A549 (cell line): ENCODE measurements around the gene DMRT2. TPM values are rescaled to one million over a fixed set of nuclear protein-coding genes. Genes with fewer than 3 reads are reported as not detected.
A peak's percentile ranks its signal among the peaks of the same experiment; 100 is the strongest.

Experiments
- ATAC-seq, 2 experiments: fragments of 200-7000 bp in 1 of 2; fragments of >200 bp in 1 of 2; cut with Nextera tagmentation in 1 of 2; cut with Tn5 transposase in 1 of 2; 3 replicates each; pipeline versions ENCODE4 v1.8.0 to v1.9.1; 2018 to 2020; ENCODE audit warnings: mild to moderate bottlenecking in 1 of 2, moderate library complexity in 1 of 2
- CTCF ChIA-PET: fragments of 300-600 bp; sonication (Branson Sonifier 250); formaldehyde crosslinking; extraction: SDS; loops from one replicate; lab custom pipeline; 2021; ENCODE audit warnings: antibody characterized with exemption, inconsistent platforms; lab: Yijun Ruan, JAX
- POLR2A ChIA-PET: fragments of 350-600 bp; formaldehyde crosslinking; extraction: SDS; loops from one replicate; lab custom pipeline; 2021; ENCODE audit warnings: antibody characterized with exemption, inconsistent platforms; lab: Yijun Ruan, JAX
- DNase-seq, 2 experiments: peaks; one replicate each; pipeline versions ENCODE4 v3.0.0 to v3.0.0-alpha.2; 2011 to 2016; ENCODE audit warnings: low read depth in 1 of 2, low spot score in 1 of 2
- FAIRE-seq: peaks from 2 replicates; lab custom pipeline; 2011; peaks lifted over from hg19 to GRCh38; lab: Jason Lieb, UNC
- H3K27ac ChIP-seq, 2 experiments: fragments of >200 bp; sonication (Bioruptor Twin); formaldehyde crosslinking; 3 replicates each; pipeline ENCODE4 v1.5.1; 2016 to 2017
- H3K4me1 ChIP-seq: fragments of >200 bp; sonication (Bioruptor Twin); formaldehyde crosslinking; 3 replicates; pipeline ENCODE4 v1.6.1; 2016
- H3K4me2 ChIP-seq: fragments of >200 bp; sonication (Bioruptor Twin); formaldehyde crosslinking; 3 replicates; pipeline ENCODE4 v1.6.1; 2016
- H3K4me3 ChIP-seq: fragments of >200 bp; sonication (Bioruptor Twin); formaldehyde crosslinking; 3 replicates; pipeline ENCODE4 v1.5.1; 2016
- H3K9me3 ChIP-seq: fragments of >200 bp; sonication (Bioruptor Twin); formaldehyde crosslinking; 3 replicates; pipeline ENCODE4 v1.6.1; 2016
- BHLHE40 ChIP-seq: IDR thresholded peaks from 2 replicates; pipeline ENCODE4 v1.6.1; 2012; ENCODE audit warnings: low read depth, low read length, inconsistent platforms
- CBX2 ChIP-seq: fragments of 200-600 bp; sonication (generic); IDR thresholded peaks from 2 replicates; pipeline ENCODE4 v1.6.1; 2016; ENCODE audit warnings: low read depth, mild to moderate bottlenecking, borderline replicate concordance
- CHD4 ChIP-seq: fragments of 200-600 bp; sonication (generic); IDR thresholded peaks from 2 replicates; pipeline ENCODE4 v1.6.1; 2016; ENCODE audit warnings: antibody characterized with exemption, mild to moderate bottlenecking, borderline replicate concordance
- EHF ChIP-seq: fragments of 250-450 bp; sonication (Bioruptor Pico); IDR thresholded peaks from 2 replicates; pipeline ENCODE4 v1.5.0; 2020; ENCODE audit warnings: mild to moderate bottlenecking
- ELK1 ChIP-seq: fragments of 150-350 bp; IDR thresholded peaks from 2 replicates; pipeline ENCODE4 v1.6.1; 2014; ENCODE audit warnings: low read depth, mild to moderate bottlenecking, low read length
- EP300 ChIP-seq, 2 experiments: fragments of >200 bp; sonication (Bioruptor Twin); formaldehyde crosslinking; IDR thresholded peaks; 2 replicates in 1 of 2; 3 replicates in 1 of 2; pipeline ENCODE4 v1.6.1; 2016 to 2017
- ESRRA ChIP-seq: fragments of 150-350 bp; IDR thresholded peaks from 2 replicates; pipeline ENCODE4 v1.6.1; 2014; ENCODE audit warnings: mild to moderate bottlenecking, low read length, borderline replicate concordance
- FOSB ChIP-seq: fragments of 250-450 bp; sonication (Bioruptor Pico); IDR thresholded peaks from 2 replicates; pipeline ENCODE4 v1.5.0; 2020; ENCODE audit warnings: mild to moderate bottlenecking, moderate library complexity
- FOSL2 ChIP-seq, 2 experiments: fragments of 450-650 bp in 1 of 2; fragments of >200 bp in 1 of 2; sonication (Bioruptor Twin) in 1 of 2; formaldehyde crosslinking; IDR thresholded peaks; 2 replicates each; pipeline versions ENCODE4 v1.5.0 to v1.6.1; 2016 to 2020; ENCODE audit warnings: mild to moderate bottlenecking in 1 of 2, moderate library complexity in 1 of 2
- HOXB13 ChIP-seq: fragments of 250-450 bp; sonication (Bioruptor Pico); IDR thresholded peaks from 2 replicates; pipeline ENCODE4 v1.5.0; 2020; ENCODE audit warnings: low read depth, mild to moderate bottlenecking, moderate library complexity
- HOXB5 ChIP-seq: fragments of 250-450 bp; sonication (Bioruptor Pico); IDR thresholded peaks from 2 replicates; pipeline ENCODE4 v1.5.0; 2020; ENCODE audit warnings: mild to moderate bottlenecking, moderate library complexity
- JUN ChIP-seq, 2 experiments: fragments of >200 bp; sonication (Bioruptor Twin); formaldehyde crosslinking; IDR thresholded peaks; 2 replicates in 1 of 2; 3 replicates in 1 of 2; pipeline ENCODE4 v1.6.1; 2016 to 2017
- JUNB ChIP-seq: fragments of >200 bp; sonication (Bioruptor Twin); formaldehyde crosslinking; IDR thresholded peaks from 2 replicates; pipeline ENCODE4 v1.6.1; 2016
- KDM5A ChIP-seq: fragments of 200-600 bp; sonication (generic); IDR thresholded peaks from 2 replicates; pipeline ENCODE4 v1.6.1; 2016; ENCODE audit warnings: antibody characterized with exemption, mild to moderate bottlenecking
- MAFK ChIP-seq: fragments of 450-650 bp; IDR thresholded peaks from 2 replicates; pipeline ENCODE4 v1.6.1; 2014; ENCODE audit not compliant: partially characterized antibody
- MAZ ChIP-seq: fragments of 150-350 bp; IDR thresholded peaks from 2 replicates; pipeline ENCODE4 v1.6.1; 2014; ENCODE audit warnings: antibody characterized with exemption, low read depth, low read length, borderline replicate concordance
- NFE2L2 ChIP-seq: fragments of 150-350 bp; conservative IDR thresholded peaks from 2 replicates; pipeline ENCODE4 v1.6.1; 2014; ENCODE audit warnings: low read length
- NPAS2 ChIP-seq: fragments of 250-450 bp; sonication (Bioruptor Pico); IDR thresholded peaks from 2 replicates; pipeline ENCODE4 v1.8.0; 2022; ENCODE audit warnings: mild to moderate bottlenecking, moderate library complexity, borderline replicate concordance
- NR3C1 ChIP-seq: fragments of >200 bp; sonication (Bioruptor Twin); formaldehyde crosslinking; IDR thresholded peaks from 3 replicates; pipeline ENCODE4 v1.6.1; 2017
- POLR2A ChIP-seq: IDR thresholded peaks from 2 replicates; pipeline ENCODE4 v1.6.1; 2012; ENCODE audit warnings: mild to moderate bottlenecking, low read length
- RARB ChIP-seq: fragments of 250-450 bp; sonication (Bioruptor Pico); IDR thresholded peaks from 2 replicates; pipeline ENCODE4 v1.8.0; 2021; ENCODE audit warnings: mild to moderate bottlenecking, moderate library complexity
- SREBF2 ChIP-seq: fragments of 450-650 bp; IDR thresholded peaks from 2 replicates; pipeline ENCODE4 v1.6.1; 2014; ENCODE audit warnings: mild to moderate bottlenecking, moderate library complexity
- ZC3H11A ChIP-seq: fragments of 450-650 bp; IDR thresholded peaks from 2 replicates; pipeline ENCODE4 v1.6.1; 2014; ENCODE audit warnings: antibody characterized with exemption, mild to moderate bottlenecking
- ZNF302 ChIP-seq: fragments of 250-450 bp; sonication (Bioruptor Pico); IDR thresholded peaks from 2 replicates; pipeline ENCODE4 v1.9.0; 2021; ENCODE audit warnings: inconsistent platforms, mild to moderate bottlenecking, moderate library complexity
- WGBS: methylation state at CpG from one replicate; pipeline ENCODE4 v1.1.6; 2017; ENCODE audit errors: missing lambda C conversion rate; 5-methylcytosine and 5-hydroxymethylcytosine counted together
- polyA plus RNA-seq, 4 experiments: library from polyadenylated mRNA; depleted of rRNA in 3 of 4; stranded (reverse); fragments of >200 nt; fragmentation: RNase III in 1 of 4; extraction: RNeasy Plus Mini Kit Qiagen cat#74134 plus additional on column Dnase treatment in 1 of 4; gene quantifications; 2 replicates in 3 of 4; 3 replicates in 1 of 4; pipeline ENCODE4 v1.2.3, GENCODE V29; 2011 to 2017
- TF ChIP-seq, protein P1 (sequence below): fragments of >200 bp; sonication (Bioruptor Twin); formaldehyde crosslinking; IDR thresholded peaks from 2 replicates; pipeline ENCODE4 v1.6.1; 2016
- TF ChIP-seq, protein P2 (sequence below): fragments of 450-650 bp; IDR thresholded peaks from 2 replicates; pipeline ENCODE4 v1.6.1; 2014; ENCODE audit warnings: antibody characterized with exemption
- TF ChIP-seq, protein P3 (sequence below): IDR thresholded peaks from 2 replicates; pipeline ENCODE4 v1.6.1; 2012
- TF ChIP-seq, protein P4 (sequence below): fragments of 200-600 bp; sonication (generic); IDR thresholded peaks from 2 replicates; pipeline ENCODE4 v1.6.1; 2016; ENCODE audit warnings: antibody characterized with exemption, mild to moderate bottlenecking, moderate library complexity

The DMRT2 gene
- polyA plus RNA-seq, 2 of the 4 experiments (the other 2 are of a cell fraction): 0.06 TPM; not detected in 1

- CTCF ChIA-PET: no interaction called here
- no peak overlapping the region for H3K4me3 ChIP-seq
- no peak for ATAC-seq
- DNase-seq: no peak
- 0% methylated on average over 2 of the region's 2 CpGs for WGBS
- H3K4me2 ChIP-seq: no peak overlapping the region
- no peak overlapping the region for H3K27ac ChIP-seq
- no peak for FAIRE-seq
- no peak for TF ChIP-seq ELK1
- TF ChIP-seq, protein P1, sequence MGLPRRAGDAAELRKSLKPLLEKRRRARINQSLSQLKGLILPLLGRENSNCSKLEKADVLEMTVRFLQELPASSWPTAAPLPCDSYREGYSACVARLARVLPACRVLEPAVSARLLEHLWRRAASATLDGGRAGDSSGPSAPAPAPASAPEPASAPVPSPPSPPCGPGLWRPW: no peak
- TF ChIP-seq CBX2: no peak
- no peak for TF ChIP-seq HOXB5 (CRISPR knock-in tag)
- no peak for TF ChIP-seq EP300 (IDR thresholded peaks at IDR 0.05)
- no peak for TF ChIP-seq POLR2A
- no peak for TF ChIP-seq FOSL2 (IDR thresholded peaks at IDR 0.05)
- TF ChIP-seq FOSL2 (CRISPR knock-in tag; IDR thresholded peaks at IDR 0.05): no peak
- no peak for TF ChIP-seq SREBF2
- TF ChIP-seq JUN (IDR thresholded peaks at IDR 0.05): no peak
- no peak for TF ChIP-seq NR3C1
- no peak for TF ChIP-seq NPAS2 (CRISPR knock-in tag)
- no peak for TF ChIP-seq MAFK
- TF ChIP-seq ESRRA: no peak
- no peak for TF ChIP-seq ZNF302 (CRISPR knock-in tag)
- TF ChIP-seq HOXB13 (CRISPR knock-in tag): no peak
- no peak for TF ChIP-seq NFE2L2
- TF ChIP-seq RARB (CRISPR knock-in tag): no peak
- TF ChIP-seq, protein P2, sequence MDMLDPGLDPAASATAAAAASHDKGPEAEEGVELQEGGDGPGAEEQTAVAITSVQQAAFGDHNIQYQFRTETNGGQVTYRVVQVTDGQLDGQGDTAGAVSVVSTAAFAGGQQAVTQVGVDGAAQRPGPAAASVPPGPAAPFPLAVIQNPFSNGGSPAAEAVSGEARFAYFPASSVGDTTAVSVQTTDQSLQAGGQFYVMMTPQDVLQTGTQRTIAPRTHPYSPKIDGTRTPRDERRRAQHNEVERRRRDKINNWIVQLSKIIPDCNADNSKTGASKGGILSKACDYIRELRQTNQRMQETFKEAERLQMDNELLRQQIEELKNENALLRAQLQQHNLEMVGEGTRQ: no peak
- TF ChIP-seq ZC3H11A: no peak
- TF ChIP-seq, all 56 proteins: peak for 0
- H3K4me1 ChIP-seq: no peaks in the 10 kb centered on the region
- POLR2A ChIA-PET: no interaction called here
- H3K9me3 ChIP-seq: no peaks in the 10 kb centered on the region
Measured at GRCh38 chr9:1077616-1078015, 27.5 kb downstream of the DMRT2 start.

DNA sequence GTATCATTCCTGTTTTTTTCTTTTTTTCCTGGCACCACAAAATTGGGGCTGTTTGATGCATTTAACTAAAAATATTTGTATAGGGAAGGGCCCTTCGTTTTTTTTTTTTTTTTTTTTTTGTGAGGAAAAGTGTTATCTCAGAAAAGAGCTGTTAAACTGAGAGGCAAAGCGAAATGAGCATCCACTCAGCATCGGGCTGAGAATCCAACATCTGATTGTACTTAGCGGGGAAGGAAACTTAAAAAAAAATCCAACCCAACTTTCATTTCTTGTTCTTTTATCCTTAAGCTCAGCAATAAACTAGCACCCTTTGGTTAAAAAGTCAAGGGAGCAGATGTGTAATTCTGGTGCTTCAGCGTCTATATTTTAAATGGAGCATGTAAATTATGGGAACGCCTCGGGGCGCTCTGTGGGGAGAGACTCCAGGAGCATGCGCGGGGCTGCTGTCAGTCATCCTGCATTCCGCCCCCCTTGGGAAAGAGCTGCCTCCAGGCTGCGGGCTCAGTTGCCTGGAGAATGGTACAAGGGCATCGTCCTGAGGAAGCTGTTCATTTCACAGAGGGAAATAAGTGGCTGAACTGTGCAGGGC is 33.3 kb downstream of the DMRT2 start:
- 2% methylated on average over 13 of the region's 13 CpGs for WGBS
- peak; percentile 84 to 90; a peak in 5 of 6 replicates for ATAC-seq
- DNase-seq: peak; percentile 15
- Histone ChIP-seq H3K4me1 (no peaks in the 10 kb centered on the region), H3K4me3 (peak overlapping the region; percentile 21; the same call in 1 of the 3 replicates), H3K9me3 (no peaks in the 10 kb centered on the region), H3K4me2 (peak overlapping the region; percentile 64), H3K27ac (no peak overlapping the region)
- TF ChIP-seq FOSB (CRISPR knock-in tag): no peak
- TF ChIP-seq, protein P3, sequence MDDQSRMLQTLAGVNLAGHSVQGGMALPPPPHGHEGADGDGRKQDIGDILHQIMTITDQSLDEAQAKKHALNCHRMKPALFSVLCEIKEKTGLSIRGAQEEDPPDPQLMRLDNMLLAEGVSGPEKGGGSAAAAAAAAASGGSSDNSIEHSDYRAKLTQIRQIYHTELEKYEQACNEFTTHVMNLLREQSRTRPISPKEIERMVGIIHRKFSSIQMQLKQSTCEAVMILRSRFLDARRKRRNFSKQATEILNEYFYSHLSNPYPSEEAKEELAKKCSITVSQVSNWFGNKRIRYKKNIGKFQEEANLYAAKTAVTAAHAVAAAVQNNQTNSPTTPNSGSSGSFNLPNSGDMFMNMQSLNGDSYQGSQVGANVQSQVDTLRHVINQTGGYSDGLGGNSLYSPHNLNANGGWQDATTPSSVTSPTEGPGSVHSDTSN: peak; percentile 54; the same call in 1 of the 2 replicates
- no peak for FAIRE-seq
- CTCF ChIA-PET: no interaction called here
- POLR2A ChIA-PET: no interaction called here

GRCh38 chr9:1085086-1085485 is 34.9 kb downstream of the DMRT2 start:
- H3K27ac ChIP-seq: no peak overlapping the region
- CTCF ChIA-PET: no interaction called here
- no peak overlapping the region for H3K4me2 ChIP-seq
- 57% methylated on average over 4 of the region's 4 CpGs for WGBS
- no peak for DNase-seq
- H3K9me3 ChIP-seq: no peaks in the 10 kb centered on the region
- H3K4me1 ChIP-seq: no peaks in the 10 kb centered on the region
- no peak overlapping the region for H3K4me3 ChIP-seq
- POLR2A ChIA-PET: no interaction called here
- no peak for FAIRE-seq
- ATAC-seq: no peak
- TF ChIP-seq, protein P4, sequence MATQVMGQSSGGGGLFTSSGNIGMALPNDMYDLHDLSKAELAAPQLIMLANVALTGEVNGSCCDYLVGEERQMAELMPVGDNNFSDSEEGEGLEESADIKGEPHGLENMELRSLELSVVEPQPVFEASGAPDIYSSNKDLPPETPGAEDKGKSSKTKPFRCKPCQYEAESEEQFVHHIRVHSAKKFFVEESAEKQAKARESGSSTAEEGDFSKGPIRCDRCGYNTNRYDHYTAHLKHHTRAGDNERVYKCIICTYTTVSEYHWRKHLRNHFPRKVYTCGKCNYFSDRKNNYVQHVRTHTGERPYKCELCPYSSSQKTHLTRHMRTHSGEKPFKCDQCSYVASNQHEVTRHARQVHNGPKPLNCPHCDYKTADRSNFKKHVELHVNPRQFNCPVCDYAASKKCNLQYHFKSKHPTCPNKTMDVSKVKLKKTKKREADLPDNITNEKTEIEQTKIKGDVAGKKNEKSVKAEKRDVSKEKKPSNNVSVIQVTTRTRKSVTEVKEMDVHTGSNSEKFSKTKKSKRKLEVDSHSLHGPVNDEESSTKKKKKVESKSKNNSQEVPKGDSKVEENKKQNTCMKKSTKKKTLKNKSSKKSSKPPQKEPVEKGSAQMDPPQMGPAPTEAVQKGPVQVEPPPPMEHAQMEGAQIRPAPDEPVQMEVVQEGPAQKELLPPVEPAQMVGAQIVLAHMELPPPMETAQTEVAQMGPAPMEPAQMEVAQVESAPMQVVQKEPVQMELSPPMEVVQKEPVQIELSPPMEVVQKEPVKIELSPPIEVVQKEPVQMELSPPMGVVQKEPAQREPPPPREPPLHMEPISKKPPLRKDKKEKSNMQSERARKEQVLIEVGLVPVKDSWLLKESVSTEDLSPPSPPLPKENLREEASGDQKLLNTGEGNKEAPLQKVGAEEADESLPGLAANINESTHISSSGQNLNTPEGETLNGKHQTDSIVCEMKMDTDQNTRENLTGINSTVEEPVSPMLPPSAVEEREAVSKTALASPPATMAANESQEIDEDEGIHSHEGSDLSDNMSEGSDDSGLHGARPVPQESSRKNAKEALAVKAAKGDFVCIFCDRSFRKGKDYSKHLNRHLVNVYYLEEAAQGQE: no peak
- TF ChIP-seq POLR2A: no peak
- no peak for TF ChIP-seq MAZ
- TF ChIP-seq ZC3H11A: no peak
- no peak for TF ChIP-seq JUNB
- no peak for TF ChIP-seq BHLHE40
- no peak for TF ChIP-seq CHD4
- no peak for TF ChIP-seq EHF (CRISPR knock-in tag)
- no peak for TF ChIP-seq KDM5A
